Activated CD8-positive, alpha-beta memory T cell treated with anti-CD3 and anti-CD28 coated beads for 4 hours (primary cell): ENCODE results near the gene EXD3.
"Not testable (repeated sequence)": the region's sequence is repeated elsewhere in the genome, so short reads cannot be mapped to it uniquely, and the experiment has no call there.

Experiments
- DNase-seq, 2 donors: peaks; one replicate each; pipeline ENCODE4 v3.0.0-alpha.2; 2020; ENCODE audit warnings: low read depth in 2 of 2

EXD3 gene

GRCh38 chr9:137411260-137411644, 11.7 kb downstream of the EXD3 start:
- no peak for DNase-seq

- DNase-seq, result no peak
Observed at GRCh38 chr9:137410891-137411249, 12.1 kb downstream of the EXD3 start.

GRCh38 chr9:137410236-137410890, 12.6 kb downstream of the EXD3 start:
- DNase-seq, result not testable (repeated sequence)

GRCh38 chr9:137409515-137409914, 13.4 kb downstream of the EXD3 start:
- DNase-seq, result no peak

- DNase-seq, result no peak
Observed at GRCh38 chr9:137408651-137409405, 14.1 kb downstream of the EXD3 start.

GRCh38 chr9:137407590-137408300, 15.2 kb downstream of the EXD3 start:
- DNase-seq, result no peak

GRCh38 chr9:137406876-137407589, 15.9 kb downstream of the EXD3 start:
- peak in 1 of 2 donors; percentile 35 for DNase-seq

- no peak for DNase-seq
Observed at GRCh38 chr9:137406085-137406760, 16.7 kb downstream of the EXD3 start.

- no peak for DNase-seq
Observed at GRCh38 chr9:137405677-137406081, 17.3 kb downstream of the EXD3 start.

- DNase-seq, result no peak
Observed at GRCh38 chr9:137404961-137405567, 17.9 kb downstream of the EXD3 start.

GRCh38 chr9:137403269-137403668, 19.7 kb downstream of the EXD3 start:
- DNase-seq, result no peak

- no peak for DNase-seq
Observed at GRCh38 chr9:137402746-137403145, 20.2 kb downstream of the EXD3 start.

GRCh38 chr9:137398561-137399468, 24.1 kb downstream of the EXD3 start:
- DNase-seq, result no peak

- no peak for DNase-seq
Observed at GRCh38 chr9:137397675-137398423, 25.1 kb downstream of the EXD3 start.

- no peak for DNase-seq
Observed at GRCh38 chr9:137396634-137397367, 26.2 kb downstream of the EXD3 start.

GRCh38 chr9:137396227-137396626, 26.7 kb downstream of the EXD3 start:
- no peak for DNase-seq

- DNase-seq, result no peak
Observed at GRCh38 chr9:137395666-137396010, 27.3 kb downstream of the EXD3 start.

GRCh38 chr9:137394866-137395665, 27.9 kb downstream of the EXD3 start:
- DNase-seq, result no peak
